Left ventricle myocardium superior (tissue), 1 donor: Measurements from ENCODE around the gene ADAMTSL4. TPM values are rescaled to one million over a fixed set of nuclear protein-coding genes. Genes with fewer than 3 reads are reported as not detected.
"Not testable (repeated sequence)": the region's sequence is repeated elsewhere in the genome, so short reads cannot be mapped to it uniquely, and the experiment has no call there.

Source experiments
- ATAC-seq: fragments of 200-7000 bp; cut with Tn5 transposase; one replicate; pipeline ENCODE4 v1.9.1; 2020; ENCODE audit warnings: mild to moderate bottlenecking, moderate library complexity
- DNase-seq: peaks from one replicate; pipeline ENCODE4 v3.0.0-alpha.2; 2020
- intact Hi-C: fragments of 100-400 bp; cut with micrococcal nuclease; formaldehyde crosslinking; loops from one replicate; pipeline ENCODE4 v1.11.0; 2022
- total RNA-seq: library from RNA; stranded (reverse); fragmentation: NEBNext Ultra II Directional; extraction: Animal tissue kit (Norgen Biotek cat#: 25700); gene quantifications from one replicate; pipeline ENCODE4 v1.2.1, GENCODE V29; 2021
- donor health status: DM: no; HTN: yes; CAD: no; lungs with severe emphysema.

Gene ADAMTSL4
- total RNA-seq, 1 donor from 2014 or later = 77.7 TPM

DNA sequence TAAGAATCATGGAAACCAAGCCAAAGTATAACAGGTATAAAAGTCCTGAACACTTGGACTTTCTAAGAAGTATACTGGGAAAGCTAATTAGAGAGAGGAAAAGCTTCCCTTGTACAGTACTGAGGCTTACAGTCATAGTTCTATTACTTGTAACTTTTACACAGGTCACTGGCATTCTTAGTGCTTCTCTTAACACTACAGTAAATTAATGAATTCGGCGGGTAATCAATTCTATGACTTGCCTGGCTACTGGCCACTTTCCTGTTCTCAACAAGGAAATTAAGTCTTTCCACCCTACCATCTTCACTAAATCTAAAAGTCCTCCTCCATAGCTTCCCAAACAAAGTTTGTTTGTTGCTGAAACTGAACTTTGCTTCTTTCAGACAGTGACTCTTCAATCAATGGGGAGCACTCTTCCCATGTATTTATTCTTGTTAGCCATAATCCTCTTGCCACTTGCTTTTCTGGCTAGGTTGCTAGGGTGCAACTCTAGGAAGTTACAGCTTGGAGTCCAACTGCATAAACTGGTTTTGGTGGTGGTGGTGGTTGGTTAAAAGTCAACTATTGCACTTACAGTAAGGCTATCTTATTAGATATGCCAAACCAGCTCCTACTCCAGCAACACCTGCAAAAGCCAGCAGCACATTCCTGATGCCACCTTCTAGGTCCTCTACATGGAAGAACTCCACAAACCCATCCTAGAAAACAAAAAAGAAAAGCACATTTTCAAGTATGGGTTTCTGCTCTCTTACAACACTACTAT lies 27.8 kb downstream of the ADAMTSL4 start:
- ATAC-seq (no peak), DNase-seq (no peak)
- intact Hi-C loops = loop anchor here (5.0 kb wide), 1 partner anchor 45 kb away; no protein-coding TSS in a partner anchor

DNA sequence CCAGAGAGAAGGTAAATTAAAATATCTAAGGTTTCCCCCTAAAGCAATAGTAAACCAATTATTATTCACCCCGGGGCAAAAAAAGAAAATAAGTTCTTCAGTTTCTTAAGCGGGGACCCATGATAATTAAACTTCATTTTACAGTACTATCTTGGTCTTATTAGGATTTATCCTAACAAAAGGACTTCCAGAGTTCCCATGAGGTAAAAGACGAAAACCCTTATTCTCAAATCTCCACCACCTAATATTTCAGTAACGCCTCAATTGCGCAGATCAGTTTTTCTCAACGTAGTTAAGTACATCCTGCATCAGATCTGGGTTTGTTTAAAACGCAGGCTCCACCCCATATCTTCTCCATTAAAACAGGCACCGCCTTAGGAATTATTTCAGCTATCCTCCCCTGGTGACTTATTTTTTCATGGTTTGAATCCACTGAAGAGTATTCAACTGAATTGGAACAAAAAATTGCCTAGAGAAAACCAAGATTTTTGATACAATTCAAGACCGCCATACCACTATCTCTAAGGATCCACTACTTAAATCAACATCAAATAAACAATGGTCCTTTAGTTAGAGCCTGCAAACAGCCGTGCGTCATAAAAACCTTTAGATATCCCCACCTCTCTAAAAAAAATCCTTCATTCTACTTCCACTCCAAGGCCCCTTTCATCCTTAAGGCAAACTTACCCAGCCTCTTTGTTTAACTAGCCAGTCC lies 28.5 kb downstream of the ADAMTSL4 start:
- DNase-seq = no peak
- no peak for ATAC-seq
- intact Hi-C loops = loop anchor here (5.0 kb wide), 1 partner anchor 45 kb away; no protein-coding TSS in a partner anchor

DNA sequence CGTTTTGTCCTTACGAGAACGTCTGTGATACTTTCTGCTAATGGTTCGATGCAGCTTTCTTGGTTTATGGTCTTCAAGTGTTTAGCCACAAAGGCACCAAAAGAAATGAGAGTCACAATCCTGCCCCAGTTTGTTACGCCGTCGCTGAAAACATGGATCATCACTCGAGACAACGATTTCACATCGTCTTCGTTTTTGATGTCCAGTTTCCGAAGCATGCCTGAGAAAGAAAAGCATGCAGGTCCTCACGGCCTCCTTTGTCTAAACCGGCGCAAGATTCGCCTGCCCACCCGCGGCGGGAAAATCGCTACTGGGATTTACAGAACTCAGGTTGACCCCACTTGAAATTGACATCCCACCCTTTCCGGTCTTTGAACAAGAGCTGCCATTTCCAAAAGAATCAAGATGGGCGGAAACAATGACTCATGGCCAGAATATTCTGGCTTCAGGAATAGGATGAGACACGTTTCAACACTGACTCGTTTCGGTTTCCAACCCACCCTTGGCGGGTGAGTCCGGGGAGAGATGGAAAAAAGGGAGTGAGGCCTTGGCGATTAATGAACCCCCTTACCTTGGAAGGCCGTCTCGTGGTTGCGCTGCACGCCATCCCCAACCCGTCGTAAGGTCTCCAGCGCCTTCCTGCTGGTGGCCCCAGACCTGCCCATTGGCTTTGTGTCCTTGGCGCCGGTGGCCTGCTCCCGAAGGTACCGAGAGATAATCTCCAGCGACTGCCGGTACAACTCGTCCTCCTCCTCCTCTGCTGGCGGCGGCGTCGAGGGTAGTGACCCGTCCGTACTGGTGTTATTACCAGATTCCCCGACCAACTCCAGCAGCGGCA lies 29.3 kb downstream of the ADAMTSL4 start:
- DNase-seq (peak; percentile 62), ATAC-seq (peak; percentile 42)
- intact Hi-C loops = loop anchor here (5.0 kb wide), 1 partner anchor 44 kb away; no protein-coding TSS in a partner anchor

DNA sequence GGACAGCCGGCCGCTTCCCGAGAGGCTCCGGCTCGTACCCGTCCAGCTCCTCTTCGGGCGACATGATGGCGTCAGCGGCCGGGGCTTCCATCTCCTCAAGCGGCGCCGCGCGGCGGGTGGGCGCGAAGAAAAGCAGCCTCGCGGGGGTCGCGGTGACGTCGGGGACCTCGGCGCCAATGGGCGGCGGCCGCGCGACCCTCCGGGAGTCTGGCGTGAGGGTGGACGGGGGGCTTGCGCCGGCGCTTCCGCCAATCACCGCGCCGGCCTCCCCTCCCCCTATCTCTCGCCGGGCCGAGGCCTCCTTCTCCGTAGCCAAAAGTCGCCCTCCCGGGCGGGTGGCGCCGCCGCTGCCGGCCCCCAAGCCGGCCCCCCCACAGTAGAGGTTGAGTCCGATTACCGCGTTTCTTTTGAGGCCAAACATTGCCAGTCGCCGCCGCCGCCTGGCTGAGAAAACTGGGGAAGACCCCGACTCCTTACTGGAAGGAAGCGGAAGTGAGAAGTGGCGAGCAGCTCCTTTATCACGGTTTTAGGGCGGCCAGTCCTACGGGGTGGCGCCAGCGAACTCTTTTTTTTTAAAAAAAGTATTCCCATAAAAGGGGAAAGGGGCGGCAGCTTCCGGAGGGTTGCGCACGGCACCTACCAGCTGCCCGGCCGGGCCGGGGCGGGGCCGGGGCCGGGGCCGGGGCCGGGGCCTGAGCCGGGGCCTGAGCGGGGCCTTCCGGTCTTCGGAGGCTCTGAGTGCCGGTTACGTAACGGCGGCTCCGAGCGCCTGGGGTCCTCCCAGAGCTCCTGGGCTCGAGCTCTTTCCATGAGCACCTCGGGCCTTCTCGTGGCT lies 30.1 kb downstream of the ADAMTSL4 start, which contains the start of gene MCL1:
MCL1 (minus strand) TSS at position 501 of the 835 bp plus-strand sequence; CDS start at position 421, 80 bp downstream.
- ATAC-seq (peak; percentile 91), DNase-seq (peak; percentile 97)
- intact Hi-C loops = loop anchor here (5.0 kb wide), 1 partner anchor 43 kb away; no protein-coding TSS in a partner anchor

DNA sequence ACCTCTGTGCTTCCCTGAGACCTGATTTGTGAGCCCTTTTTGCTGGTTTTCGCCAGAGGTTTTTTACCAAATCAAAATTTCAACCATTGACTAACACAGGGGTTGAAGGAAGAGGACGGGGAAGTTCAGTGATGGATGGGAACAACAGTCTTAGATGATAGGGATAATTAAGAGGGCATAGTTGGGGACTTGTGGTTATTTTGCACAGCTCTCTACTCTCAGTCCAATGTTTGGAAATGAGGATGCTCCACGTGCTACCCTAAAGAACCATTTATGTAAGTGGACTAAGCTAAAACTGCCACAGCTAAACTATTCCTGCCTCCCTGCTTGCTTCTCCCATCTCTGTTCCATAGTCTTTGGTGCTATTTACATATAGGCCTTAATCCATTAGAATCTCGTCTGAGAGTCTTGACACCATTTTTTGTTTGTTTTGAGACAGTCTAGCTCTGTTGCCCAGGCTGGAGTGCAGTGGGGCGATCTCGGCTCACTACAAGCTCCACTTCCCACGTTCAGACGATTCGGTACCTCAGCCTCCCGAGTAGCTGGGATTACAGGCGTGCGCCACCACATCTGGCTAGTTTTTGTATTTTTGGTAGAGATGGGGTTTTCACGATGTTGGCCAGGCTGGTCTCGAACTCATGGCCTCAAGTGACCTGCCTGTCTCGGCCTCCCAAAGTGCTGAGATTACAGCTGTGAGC lies 30.9 kb downstream of the ADAMTSL4 start:
- intact Hi-C loops = loop anchor here (5.0 kb wide), 1 partner anchor 42 kb away; no protein-coding TSS in a partner anchor
- peak; percentile 3 for ATAC-seq
- no peak for DNase-seq

DNA sequence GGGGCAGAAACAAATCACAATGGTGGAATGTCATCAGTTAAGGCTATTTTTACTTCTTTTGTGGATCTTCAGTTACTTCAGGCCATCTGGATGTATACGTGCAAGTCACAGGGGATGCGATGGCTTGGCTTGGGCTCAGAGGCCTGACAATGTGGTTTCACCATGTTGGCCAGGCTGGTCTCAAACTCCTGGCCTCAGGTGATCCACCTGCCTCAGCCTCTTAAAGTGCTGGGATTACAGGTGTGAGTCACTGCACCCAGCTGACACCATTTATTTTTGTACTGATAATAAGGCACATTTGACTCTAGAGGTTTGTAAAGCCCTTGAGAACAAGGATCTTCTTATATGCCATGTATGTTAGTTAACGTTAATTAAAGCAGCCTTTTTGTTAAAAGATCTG lies 31.8 kb downstream of the ADAMTSL4 start:
- intact Hi-C loops, DNase-seq, ATAC-seq: not testable (repeated sequence)

DNA sequence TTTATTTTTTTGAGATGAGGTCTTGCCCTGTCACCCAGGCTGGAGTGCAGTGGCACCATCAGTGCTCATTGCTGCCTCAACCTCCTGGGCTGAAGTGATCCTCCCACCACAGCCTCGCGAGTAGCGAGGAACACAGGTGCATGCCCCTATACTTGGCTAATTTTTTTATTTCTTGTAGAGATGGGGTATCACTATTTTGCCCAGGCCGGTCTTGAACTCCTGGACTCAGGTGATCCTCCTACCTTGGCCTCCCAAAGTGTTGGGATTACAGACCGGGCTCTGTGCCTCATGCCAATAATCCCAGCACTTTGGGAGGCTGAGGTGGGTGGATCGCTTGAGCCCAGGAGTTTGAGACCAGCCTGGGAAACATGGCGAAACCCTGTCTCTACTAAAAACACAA lies 32.2 kb downstream of the ADAMTSL4 start:
- ATAC-seq, DNase-seq, intact Hi-C loops: not testable (repeated sequence)

GRCh38 chr1:150581962-150582361 lies 32.8 kb downstream of the ADAMTSL4 start:
- ATAC-seq, intact Hi-C loops, DNase-seq: not testable (repeated sequence)

DNA sequence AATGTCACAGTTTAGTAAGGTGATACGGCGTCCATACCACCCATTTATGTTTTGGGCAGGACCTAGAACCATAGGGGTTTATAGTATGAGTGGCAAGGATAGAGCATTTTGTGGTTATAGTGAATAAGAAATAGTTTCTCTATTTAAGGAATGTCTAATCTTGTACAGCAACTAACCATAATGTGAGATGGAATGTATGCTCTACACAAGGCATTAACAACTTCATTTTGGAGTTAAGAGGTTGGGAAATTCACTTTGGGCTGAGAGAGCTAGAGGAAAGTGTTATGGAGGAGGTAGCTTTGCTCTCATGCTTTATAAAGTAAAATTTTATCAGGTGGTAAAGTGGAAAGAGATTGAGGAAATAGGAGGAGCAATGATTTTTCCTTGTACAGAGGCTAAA lies 33.2 kb downstream of the ADAMTSL4 start:
- ATAC-seq (no peak), DNase-seq (no peak)
- intact Hi-C loops = no loop called here

- ATAC-seq = no peak
- intact Hi-C loops = no loop called here
Measured at GRCh38 chr1:150596095-150596892, 47.1 kb downstream of the ADAMTSL4 start.

GRCh38 chr1:150596976-150597375 lies 47.8 kb downstream of the ADAMTSL4 start:
- DNase-seq (no peak), ATAC-seq (no peak)
- intact Hi-C loops = no loop called here

More at GRCh38 chr1:150596095-150596892, 47.1 kb downstream of the ADAMTSL4 start:
- no peak for DNase-seq

DNA sequence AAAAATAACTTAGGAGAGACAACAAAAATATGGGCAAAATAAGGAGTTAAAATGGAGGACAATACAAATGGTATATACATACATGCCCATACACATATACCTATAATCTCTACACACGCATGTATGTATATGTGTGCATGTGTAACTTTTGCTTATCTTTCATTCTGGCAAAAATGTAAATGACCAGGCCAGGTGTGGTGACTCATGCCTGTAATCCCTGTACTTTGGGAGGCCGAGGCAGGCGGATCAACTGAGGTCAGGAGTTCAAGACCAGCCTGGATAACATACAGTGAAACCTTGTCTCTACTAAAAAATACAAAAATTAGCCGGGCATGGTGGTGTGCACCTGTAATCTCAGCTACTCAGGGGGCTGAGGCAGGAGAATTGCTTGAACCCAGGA lies 49.1 kb downstream of the ADAMTSL4 start:
- DNase-seq, intact Hi-C loops, ATAC-seq: not testable (repeated sequence)

GRCh38 chr1:150601540-150601939 lies 52.3 kb downstream of the ADAMTSL4 start:
- ATAC-seq (no peak), DNase-seq (no peak)
- intact Hi-C loops = no loop called here

DNA sequence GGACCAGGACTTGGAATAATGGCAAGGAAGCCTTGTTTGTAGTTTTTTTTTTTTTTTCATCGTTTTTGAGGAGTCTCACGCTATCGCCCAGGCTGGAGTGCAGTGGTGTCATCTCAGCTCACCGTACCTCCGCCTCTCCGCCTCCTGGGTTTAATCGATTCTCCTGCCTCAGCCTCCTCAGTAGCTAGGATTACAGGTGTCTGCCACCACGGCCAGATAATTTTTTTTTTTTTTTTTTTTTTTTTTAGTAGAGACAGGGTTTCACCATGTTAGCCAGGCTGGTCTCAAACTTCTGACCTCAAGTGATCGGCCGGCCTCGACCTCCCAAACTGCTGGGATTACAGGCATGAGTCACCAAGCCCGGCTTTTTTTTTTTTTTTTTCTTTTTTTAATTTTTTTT lies 53.2 kb downstream of the ADAMTSL4 start:
- intact Hi-C loops, DNase-seq, ATAC-seq: not testable (repeated sequence)

DNA sequence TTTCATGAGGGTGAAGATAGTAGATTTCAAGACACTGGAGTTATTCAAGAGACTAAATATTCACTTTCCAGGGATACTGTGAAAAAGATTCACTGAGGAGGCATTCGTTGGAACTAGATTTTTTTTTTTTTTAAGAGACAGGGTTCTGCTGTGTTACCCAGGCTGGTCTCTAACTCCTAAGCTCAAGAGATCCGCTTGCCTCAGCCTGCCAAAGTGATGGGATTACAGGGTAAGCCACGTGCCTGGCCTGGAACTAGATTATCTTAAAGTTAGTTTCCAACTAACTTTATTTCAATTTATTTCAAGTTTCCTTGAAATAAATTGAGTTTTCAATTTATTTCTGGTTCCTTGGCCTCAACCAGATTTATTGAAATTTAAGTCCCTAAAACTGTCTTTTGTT lies 54.5 kb downstream of the ADAMTSL4 start:
- ATAC-seq (no peak), DNase-seq (no peak)
- intact Hi-C loops = no loop called here

DNA sequence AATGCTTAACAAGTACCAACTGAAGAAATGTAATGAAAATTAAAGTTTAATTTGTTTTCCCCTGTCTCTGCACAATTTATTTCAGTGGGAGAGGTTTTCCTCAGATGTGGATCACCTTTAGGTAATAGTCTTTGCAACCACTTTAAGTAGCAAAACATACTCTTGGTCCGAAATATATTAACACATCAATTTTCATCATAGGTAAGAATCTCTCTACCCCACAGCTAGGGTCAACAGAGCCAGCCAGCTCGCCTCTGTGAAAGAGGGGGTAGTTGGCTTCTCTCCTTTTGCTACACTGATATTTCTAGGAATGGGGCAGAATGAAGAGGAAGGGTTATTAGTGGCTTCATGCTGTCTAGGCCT lies 55.0 kb downstream of the ADAMTSL4 start:
- intact Hi-C loops = no loop called here
- no peak for ATAC-seq

GRCh38 chr1:150605451-150605731 lies 56.2 kb downstream of the ADAMTSL4 start:
- DNase-seq, ATAC-seq, intact Hi-C loops: not testable (repeated sequence)

More for the DNA sequence above, 55.0 kb downstream of the ADAMTSL4 start:
- DNase-seq = no peak
